DOHH2 (cell line): Measurements from ENCODE around the gene VPS37D.
"Not testable (repeated sequence)": the region's sequence is repeated elsewhere in the genome, so short reads cannot be mapped to it uniquely, and the experiment has no call there.

Source experiments
- H3F3A ChIP-seq: fragments of 200-600 bp; sonication (generic), shearing (Covaris generic); 2 replicates; pipeline ENCODE4 v1.6.0; 2016; ENCODE audit warnings: antibody characterized with exemption, mild to moderate bottlenecking; ENCODE audit not compliant: control insufficient read depth, insufficient read depth
- H3K27ac ChIP-seq: fragments of 200-600 bp; sonication (generic); 2 replicates; pipeline ENCODE4 v1.5.1; 2014; ENCODE audit warnings: low read depth, mild to moderate bottlenecking, low read length, moderate library complexity
- H3K27me3 ChIP-seq: fragments of 200-600 bp; sonication (generic); 2 replicates; pipeline ENCODE4 v1.6.1; 2014; ENCODE audit warnings: mild to moderate bottlenecking, low read length, mixed read lengths; ENCODE audit not compliant: control insufficient read depth
- H3K36me3 ChIP-seq: fragments of 200-600 bp; sonication (generic); 2 replicates; pipeline ENCODE4 v1.6.1; 2014; ENCODE audit warnings: mild to moderate bottlenecking, low read length, moderate library complexity, mixed read lengths; ENCODE audit not compliant: control insufficient read depth
- H3K4me1 ChIP-seq: fragments of 200-600 bp; sonication (generic); 2 replicates; pipeline ENCODE4 v1.6.1; 2014; ENCODE audit warnings: mild to moderate bottlenecking, low read length, mixed read lengths; ENCODE audit not compliant: control insufficient read depth
- H3K4me2 ChIP-seq: fragments of 200-600 bp; sonication (generic); 2 replicates; pipeline ENCODE4 v1.6.0; 2014; ENCODE audit warnings: mild to moderate bottlenecking, low read length, moderate library complexity
- H3K4me3 ChIP-seq: fragments of 200-600 bp; sonication (generic); 2 replicates; pipeline ENCODE4 v1.5.1; 2014; ENCODE audit warnings: mild to moderate bottlenecking, low read length, mixed read lengths
- H3K79me2 ChIP-seq: fragments of 200-600 bp; sonication (generic); 2 replicates; pipeline ENCODE4 v1.6.1; 2014; ENCODE audit warnings: mild to moderate bottlenecking, low read length, mixed read lengths; ENCODE audit not compliant: control insufficient read depth
- H3K9me2 ChIP-seq: fragments of 200-600 bp; sonication (generic); replicated peaks from 2 replicates; pipeline ENCODE4 v1.6.1; 2014; ENCODE audit warnings: mild to moderate bottlenecking, low read length, mixed read lengths; ENCODE audit not compliant: control insufficient read depth
- H3K9me3 ChIP-seq: fragments of 200-600 bp; sonication (generic); 2 replicates; pipeline ENCODE4 v1.6.1; 2014; ENCODE audit warnings: antibody characterized with exemption, low read length, mixed read lengths; ENCODE audit not compliant: control insufficient read depth, insufficient read depth
- H4K20me1 ChIP-seq: fragments of 200-600 bp; sonication (generic); 2 replicates; pipeline ENCODE4 v1.6.0; 2014; ENCODE audit warnings: low read depth, mild to moderate bottlenecking, antibody characterized with exemption, low read length, moderate library complexity; ENCODE audit not compliant: control insufficient read depth, insufficient read depth
- EZH2phosphoT487 ChIP-seq: fragments of 200-600 bp; sonication (generic); IDR thresholded peaks from 2 replicates; pipeline ENCODE4 v1.6.1; 2017; ENCODE audit warnings: borderline replicate concordance, mild to moderate bottlenecking, antibody characterized with exemption, low read length, moderate library complexity, mixed read lengths
- TF ChIP-seq, protein P1 (sequence below): fragments of 200-600 bp; sonication (generic); IDR thresholded peaks from one replicate; pipeline ENCODE4 v1.5.1; 2014; ENCODE audit warnings: antibody characterized with exemption, mild to moderate bottlenecking, low read depth, low read length; ENCODE audit not compliant: poor library complexity, severe bottlenecking

The VPS37D gene

DNA sequence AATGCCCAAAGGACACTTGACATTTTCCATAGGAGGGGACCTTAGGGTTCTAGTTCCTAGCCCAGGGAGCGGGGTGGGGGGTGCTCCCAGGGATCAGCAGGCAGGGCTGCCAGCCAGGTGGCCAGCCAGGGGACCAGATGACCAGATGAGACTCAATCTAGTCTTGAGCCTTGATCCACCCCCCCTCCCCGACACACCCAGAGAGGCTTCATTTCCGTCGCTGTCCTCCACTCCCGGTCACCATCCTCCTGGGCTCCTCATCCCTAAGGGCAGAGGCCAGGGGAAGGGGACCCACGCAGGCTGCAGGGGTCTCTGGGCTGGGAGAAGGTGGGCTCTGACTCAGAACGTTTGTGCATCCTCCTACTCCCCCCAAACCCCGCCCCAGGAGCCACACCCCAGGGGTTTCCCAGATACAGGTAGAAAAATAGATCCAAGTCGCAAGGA is 50.8 kb downstream of the VPS37D start:
- H4K20me1 ChIP-seq = peaks cover 22% of the 10 kb centered on the region; the same call in 1 of the 2 replicates
- no peak overlapping the region for H3K27ac ChIP-seq
- no peaks in the 10 kb centered on the region for H3K36me3 ChIP-seq
- no peaks in the 10 kb centered on the region for H3K9me2 ChIP-seq
- H3K4me3 ChIP-seq = peak overlapping the region; percentile 96
- peak overlapping the region; percentile 99 for H3K4me2 ChIP-seq
- peaks cover 13% of the 10 kb centered on the region for H3K79me2 ChIP-seq
- H3K4me1 ChIP-seq = peaks cover 32% of the 10 kb centered on the region
- no peak for TF ChIP-seq EZH2phosphoT487
- TF ChIP-seq, protein P1, sequence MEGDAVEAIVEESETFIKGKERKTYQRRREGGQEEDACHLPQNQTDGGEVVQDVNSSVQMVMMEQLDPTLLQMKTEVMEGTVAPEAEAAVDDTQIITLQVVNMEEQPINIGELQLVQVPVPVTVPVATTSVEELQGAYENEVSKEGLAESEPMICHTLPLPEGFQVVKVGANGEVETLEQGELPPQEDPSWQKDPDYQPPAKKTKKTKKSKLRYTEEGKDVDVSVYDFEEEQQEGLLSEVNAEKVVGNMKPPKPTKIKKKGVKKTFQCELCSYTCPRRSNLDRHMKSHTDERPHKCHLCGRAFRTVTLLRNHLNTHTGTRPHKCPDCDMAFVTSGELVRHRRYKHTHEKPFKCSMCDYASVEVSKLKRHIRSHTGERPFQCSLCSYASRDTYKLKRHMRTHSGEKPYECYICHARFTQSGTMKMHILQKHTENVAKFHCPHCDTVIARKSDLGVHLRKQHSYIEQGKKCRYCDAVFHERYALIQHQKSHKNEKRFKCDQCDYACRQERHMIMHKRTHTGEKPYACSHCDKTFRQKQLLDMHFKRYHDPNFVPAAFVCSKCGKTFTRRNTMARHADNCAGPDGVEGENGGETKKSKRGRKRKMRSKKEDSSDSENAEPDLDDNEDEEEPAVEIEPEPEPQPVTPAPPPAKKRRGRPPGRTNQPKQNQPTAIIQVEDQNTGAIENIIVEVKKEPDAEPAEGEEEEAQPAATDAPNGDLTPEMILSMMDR = no peak
- peaks cover 38% of the 10 kb centered on the region for H3K27me3 ChIP-seq
- H3K9me3 ChIP-seq = no peaks in the 10 kb centered on the region
- H3F3A ChIP-seq = no peaks in the 10 kb centered on the region

DNA sequence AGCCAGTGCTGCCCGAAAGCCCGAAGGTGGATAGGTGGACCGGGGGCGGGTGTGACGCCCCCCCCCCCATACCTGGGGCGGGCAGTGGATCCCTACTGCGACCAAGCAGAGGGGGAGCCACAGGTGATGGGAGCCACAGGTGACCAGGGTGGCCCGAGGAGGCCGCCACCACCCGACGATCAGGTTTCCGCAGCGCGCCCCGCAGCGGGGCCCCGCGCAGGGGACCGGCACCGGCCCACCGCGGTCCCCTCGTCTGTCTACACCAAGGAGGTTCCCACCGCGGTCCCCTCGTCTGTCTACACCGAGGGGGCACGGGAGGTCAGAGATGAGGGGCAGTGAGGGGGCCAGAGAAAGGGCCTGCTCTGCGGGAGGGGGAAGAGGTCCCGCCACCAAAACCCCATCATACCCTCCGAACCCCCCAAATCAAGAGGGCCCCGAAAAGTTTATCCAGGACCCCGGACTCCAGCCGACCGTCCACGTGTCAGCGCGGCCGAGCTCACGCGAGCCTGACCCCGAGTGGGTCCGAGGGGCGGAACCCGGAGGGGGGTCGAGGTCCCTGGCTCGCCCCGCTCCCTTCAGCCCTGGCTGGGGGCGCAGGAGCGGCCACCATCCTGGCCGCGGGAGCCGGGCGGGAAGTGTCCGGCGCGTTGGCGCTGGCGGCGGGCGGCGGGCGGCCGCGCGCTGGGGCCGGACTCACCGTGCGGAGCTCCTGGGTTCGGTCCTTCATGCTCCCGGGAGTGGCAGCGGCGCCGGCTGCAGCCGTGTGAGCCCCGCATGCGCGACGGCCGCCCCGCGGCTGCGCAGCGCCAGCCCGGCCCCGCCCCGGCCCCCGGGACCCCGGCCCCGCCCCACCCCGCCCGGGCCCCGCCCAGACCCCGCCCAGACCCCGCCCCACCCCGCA is 51.5 kb downstream of the VPS37D start, which contains the start of gene STX1A:
Gene STX1A, minus strand, starts transcription at position 765 of the 901 bp plus-strand sequence. Its CDS starts 38 bp downstream, at position 727.
- peaks cover 13% of the 10 kb centered on the region for H3K79me2 ChIP-seq
- no peak within 1 kb of the TSS for H3K27ac ChIP-seq
- H3K9me3 ChIP-seq = no peaks in the 10 kb centered on the region
- H3K27me3 ChIP-seq = peaks cover 38% of the 10 kb centered on the region
- H3K4me3 ChIP-seq = peak within 1 kb of the TSS; percentile 96
- no peaks in the 10 kb centered on the region for H3K9me2 ChIP-seq
- H3K4me2 ChIP-seq = peak within 1 kb of the TSS; percentile 99
- TF ChIP-seq, protein P1 = peak; percentile 33
- TF ChIP-seq EZH2phosphoT487 = peak; percentile 96; the same call in 1 of the 2 replicates
- no peaks in the 10 kb centered on the region for H3K36me3 ChIP-seq
- H3K4me1 ChIP-seq = peaks cover 32% of the 10 kb centered on the region
- peaks cover 22% of the 10 kb centered on the region; the same call in 1 of the 2 replicates for H4K20me1 ChIP-seq
- no peaks in the 10 kb centered on the region for H3F3A ChIP-seq

GRCh38 chr7:73719806-73720169 is 52.2 kb downstream of the VPS37D start:
- Histone ChIP-seq H3K79me2 (peaks cover 13% of the 10 kb centered on the region), H3K36me3 (no peaks in the 10 kb centered on the region), H3K4me1 (peaks cover 32% of the 10 kb centered on the region), H3F3A (no peaks in the 10 kb centered on the region), H3K9me3 (no peaks in the 10 kb centered on the region), H3K9me2 (no peaks in the 10 kb centered on the region), H3K27ac (no peak overlapping the region), H3K27me3 (peaks cover 38% of the 10 kb centered on the region), H3K4me3 (peak overlapping the region; percentile 57), H3K4me2 (peak overlapping the region; percentile 63), H4K20me1 (peaks cover 22% of the 10 kb centered on the region; the same call in 1 of the 2 replicates)
- TF ChIP-seq EZH2phosphoT487 = no peak
- TF ChIP-seq, protein P1 = no peak

DNA sequence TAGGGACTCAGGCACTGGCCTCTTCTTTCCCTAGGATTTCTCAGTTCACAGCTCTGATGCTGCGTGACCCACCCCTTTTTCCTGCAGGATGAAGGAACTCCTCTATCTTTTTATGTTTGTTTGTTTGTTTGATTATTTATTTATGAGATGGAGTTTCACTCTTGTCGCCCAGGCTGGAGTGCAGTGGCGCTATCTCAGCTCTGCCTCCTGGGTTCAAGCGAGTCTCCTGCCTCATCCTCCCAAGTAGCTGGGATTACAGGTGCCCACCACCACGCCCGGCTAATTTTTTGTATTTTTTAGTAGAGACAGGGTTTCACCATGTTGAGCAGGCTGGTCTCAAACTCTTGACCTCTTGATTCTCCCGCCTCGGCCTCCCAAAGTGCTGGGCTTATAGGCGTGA is 52.8 kb downstream of the VPS37D start:
- H3K27me3 ChIP-seq = peaks cover 38% of the 10 kb centered on the region
- H3K4me3 ChIP-seq, H3K9me2 ChIP-seq, H3K9me3 ChIP-seq, H3K36me3 ChIP-seq, H3K27ac ChIP-seq, H3K4me2 ChIP-seq, H3F3A ChIP-seq: not testable (repeated sequence)
- H4K20me1 ChIP-seq = peaks cover 22% of the 10 kb centered on the region; the same call in 1 of the 2 replicates
- peaks cover 30% of the 10 kb centered on the region for H3K4me1 ChIP-seq
- peaks cover 13% of the 10 kb centered on the region for H3K79me2 ChIP-seq
